GM18867 (cell line): ENCODE data around the gene ENTPD8.
"Not testable (repeated sequence)": the region's sequence is repeated elsewhere in the genome, so short reads cannot be mapped to it uniquely, and the experiment has no call there.

Source experiments
- ATAC-seq: cut with Tn5 transposase; IDR thresholded peaks from one replicate; pipeline ENCODE4 v1.9.1; 2021; ENCODE audit warnings: mild to moderate bottlenecking, moderate library complexity; ENCODE audit not compliant: unreplicated experiment

The ENTPD8 gene

GRCh38 chr9:137416006-137416562 is 25.1 kb downstream of the ENTPD8 start:
- ATAC-seq = no peak

- ATAC-seq = no peak
These were observed 25.7 kb downstream of the ENTPD8 start for GRCh38 chr9:137415451-137415850.

DNA sequence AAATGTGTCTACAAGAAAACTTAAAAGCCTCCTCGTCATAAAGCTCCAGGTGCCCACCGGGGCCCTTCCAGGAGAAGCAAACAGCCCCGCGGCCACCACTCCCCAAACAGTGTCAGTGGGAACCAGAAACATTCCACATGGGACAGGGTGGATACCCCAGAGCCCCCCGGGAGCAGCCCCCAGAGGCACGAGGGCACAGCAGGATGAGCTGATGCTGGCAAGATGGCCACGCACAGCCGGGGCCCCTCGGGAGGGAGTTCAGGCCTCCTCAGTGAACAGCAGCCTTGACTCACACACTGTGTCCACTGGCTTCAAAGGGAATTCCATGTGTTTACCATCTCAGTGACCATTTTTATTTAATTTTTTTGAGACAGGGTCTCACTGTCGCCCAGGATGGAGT is 28.7 kb downstream of the ENTPD8 start:
- ATAC-seq = no peak

- ATAC-seq = no peak
These were observed 29.3 kb downstream of the ENTPD8 start for GRCh38 chr9:137411645-137412380.

DNA sequence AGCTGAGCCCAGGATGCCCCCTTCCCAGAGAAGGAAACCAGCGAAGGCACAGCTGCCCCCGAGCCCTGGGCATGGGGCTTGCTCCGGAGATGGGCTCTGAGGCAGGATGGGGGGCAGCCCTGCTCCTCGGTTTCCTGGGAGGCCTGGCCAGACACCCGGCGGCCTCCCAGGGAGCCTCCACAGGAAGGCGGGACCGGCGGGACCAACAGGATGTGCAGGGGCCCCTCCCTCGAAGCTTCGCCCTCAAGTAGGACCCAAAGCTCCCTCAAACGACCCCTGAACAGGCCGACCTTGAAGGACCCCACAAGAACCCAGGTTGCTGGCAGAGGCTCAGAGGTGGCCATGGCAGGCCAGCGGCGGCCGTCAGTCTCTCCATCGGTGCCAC is 29.9 kb downstream of the ENTPD8 start:
- no peak for ATAC-seq

GRCh38 chr9:137410891-137411249 is 30.3 kb downstream of the ENTPD8 start:
- ATAC-seq = no peak

GRCh38 chr9:137410236-137410890 is 30.8 kb downstream of the ENTPD8 start:
- ATAC-seq = not testable (repeated sequence)

DNA sequence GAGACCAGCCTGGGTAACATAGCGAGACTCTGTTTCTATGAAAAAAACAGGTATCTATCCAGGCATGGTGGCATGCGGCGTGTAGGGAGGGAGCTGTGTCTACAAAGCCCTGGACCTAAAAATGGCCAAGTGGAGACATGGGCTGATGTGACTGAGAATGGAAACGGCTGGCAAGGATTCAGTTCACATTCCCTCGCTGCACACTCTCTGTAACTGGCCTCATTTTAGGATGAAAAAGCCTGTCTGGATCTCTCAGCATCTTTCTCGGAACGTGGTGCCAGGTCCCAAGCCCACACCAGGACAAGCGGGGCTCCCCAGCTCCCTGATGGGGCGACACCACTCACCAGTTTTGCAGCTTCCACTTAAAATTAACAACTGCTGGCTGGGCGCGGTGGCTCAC is 31.6 kb downstream of the ENTPD8 start:
- no peak for ATAC-seq

DNA sequence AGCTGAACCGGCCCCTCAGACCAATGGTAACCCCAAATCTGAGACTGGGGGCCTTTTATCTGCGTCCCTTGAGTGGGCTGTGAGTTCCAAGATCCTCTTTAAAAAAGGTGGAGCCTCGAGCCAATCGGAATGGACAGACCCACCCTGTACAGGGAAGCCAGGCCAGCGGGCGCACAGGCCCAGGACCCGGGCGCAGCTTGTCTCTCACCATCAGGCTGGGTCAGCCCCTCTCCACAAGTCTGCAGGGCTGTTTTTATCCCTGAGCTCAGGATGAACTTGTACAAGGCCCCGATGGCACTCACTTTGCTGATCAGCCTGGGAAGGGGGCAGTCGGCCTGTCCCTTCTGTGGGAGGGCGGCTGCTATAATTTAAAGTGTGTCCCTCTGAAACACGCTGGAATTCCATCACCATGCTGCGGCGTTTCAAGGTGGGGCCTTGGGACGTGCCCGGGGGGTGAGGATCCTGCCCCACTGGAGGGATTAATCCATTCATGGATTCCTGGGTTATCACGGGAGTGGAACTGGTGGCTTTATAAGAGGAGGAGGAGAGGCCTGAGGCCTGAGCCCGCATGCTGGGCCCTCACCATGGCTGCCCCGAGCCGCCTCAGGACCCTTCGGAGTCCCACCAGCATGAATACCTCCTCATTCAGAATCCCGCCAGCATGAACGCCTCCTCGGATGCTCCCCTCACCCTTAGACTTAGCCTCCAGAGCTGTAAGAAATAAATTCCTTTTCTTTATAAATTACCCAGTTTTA is 32.3 kb downstream of the ENTPD8 start:
- no peak for ATAC-seq

DNA sequence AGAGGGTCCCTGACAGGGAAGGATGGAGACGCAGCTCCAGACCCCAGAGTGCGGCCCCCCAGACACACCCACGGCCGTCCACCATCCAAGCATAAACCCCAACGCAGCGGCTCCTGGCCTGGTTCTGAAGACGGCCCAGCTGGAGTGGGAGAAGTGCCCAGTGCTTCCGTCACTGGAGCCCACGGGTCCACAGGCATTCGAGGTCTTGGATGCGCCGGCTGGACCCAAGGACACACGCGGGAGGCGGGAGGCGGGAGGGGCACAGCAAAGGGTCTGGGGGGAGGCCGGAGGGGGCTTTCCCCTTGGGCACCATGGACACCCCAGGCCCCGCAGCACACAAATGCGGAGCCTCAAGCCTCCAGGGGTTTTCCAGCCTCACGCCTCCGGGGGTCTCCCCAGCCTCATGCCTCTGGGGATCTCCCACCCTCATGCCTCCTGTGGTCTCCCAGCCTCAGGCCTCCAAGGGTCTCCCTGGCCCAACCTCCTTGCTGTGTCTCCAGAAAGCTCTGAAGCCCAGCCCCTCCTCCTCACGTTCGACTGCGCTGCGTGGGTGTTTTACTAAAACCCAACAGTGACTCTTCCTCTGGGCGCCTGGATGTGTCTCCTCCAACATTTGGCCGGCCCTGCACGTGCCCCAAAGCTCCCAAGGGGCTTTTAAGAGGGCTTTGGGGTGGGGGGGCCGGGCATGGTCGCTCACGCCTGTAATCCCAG is 33.4 kb downstream of the ENTPD8 start:
- no peak for ATAC-seq

DNA sequence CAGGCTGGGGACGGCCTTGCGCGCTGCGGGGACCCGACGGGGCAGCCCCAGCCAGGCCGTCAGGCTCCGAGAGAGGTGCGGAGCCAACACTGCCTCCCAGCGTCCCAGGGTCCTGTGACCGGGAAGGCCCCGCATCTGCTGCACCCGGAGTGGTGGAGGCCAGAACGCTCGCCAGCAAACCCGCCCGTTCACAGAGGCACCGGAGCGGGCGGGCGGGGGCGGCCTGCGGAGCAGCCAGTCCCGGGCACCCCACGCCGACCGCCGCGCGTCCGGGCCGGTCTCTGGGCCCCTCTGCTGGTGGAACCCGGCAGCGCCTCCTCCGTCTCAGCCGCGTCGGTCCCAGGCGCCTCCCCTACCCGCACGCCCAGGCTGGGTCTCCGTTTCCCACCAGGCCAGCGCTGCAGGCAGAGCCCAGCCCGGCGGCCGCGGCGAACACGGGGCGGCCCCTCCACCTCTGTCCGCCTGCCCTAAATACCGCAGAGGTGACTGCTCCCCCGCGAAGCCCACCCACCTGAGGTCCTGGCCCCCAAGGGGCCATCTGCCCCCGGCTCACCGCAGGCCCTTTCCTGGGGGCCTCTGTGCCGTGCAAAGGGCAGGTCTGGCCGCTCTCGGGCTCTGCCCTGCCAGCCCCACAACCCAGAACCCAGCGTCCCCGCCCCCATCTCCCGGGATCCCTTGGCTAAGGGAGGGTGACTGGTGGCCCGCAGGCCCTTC is 34.1 kb downstream of the ENTPD8 start:
- no peak for ATAC-seq

DNA sequence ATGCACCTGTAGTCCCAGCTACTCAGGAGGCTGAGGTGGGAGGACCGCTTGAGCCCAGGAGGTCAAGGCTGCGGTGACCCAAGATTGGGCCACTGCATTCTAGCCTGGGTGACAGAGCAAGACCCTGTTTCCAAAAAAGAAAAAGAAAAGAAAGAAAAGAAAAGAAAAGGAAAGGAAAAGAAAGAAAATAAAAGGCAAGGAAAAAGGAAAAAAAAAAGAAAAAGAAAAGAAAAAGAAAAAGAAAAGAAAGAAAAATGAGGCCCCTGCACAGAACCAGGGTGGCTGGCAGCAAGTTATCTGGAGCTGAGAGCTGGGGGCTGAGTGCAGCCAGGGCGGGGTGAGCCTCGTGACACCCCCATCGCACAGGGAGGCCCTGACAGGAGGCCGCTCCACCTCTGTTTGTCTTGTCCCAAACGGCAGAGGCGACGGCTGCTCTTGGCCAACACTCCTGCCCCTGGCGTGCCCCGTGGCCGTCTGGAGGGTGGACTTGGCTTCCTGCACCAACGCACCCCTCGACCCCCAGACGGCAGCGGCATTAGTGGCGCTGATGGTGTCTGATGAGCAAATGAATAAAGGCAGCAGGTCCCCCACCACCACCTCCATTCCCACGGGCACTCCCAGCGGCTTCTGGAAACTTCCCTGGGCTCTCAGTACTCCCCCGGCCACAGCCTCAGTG is 34.9 kb downstream of the ENTPD8 start:
- no peak for ATAC-seq

- ATAC-seq = no peak
These were observed 35.5 kb downstream of the ENTPD8 start for GRCh38 chr9:137405677-137406081.

- no peak for ATAC-seq
These were observed 36.1 kb downstream of the ENTPD8 start for GRCh38 chr9:137404961-137405567.

DNA sequence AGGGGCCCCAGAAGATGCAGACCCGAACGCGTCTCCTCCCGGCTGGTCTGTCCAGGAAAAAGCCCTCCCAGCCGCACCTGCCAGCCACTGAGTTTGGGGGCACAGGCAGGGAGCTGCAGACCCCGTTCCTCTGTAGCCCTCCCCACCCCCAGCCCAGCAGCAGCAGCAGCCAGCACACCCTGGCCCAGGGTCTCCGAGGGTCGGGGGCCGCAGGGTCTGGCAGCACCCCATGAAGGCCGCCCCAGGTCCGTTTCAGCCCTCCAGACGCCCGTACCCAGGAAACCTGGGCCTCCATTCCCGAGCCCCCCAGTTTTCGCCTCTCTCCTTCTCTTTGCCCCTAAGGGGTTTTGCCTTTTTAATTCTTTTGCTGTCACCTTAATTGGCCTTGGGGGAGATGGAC is 37.9 kb downstream of the ENTPD8 start:
- ATAC-seq = no peak

- ATAC-seq = no peak
These were observed 38.4 kb downstream of the ENTPD8 start for GRCh38 chr9:137402746-137403145.

GRCh38 chr9:137398561-137399468 is 42.3 kb downstream of the ENTPD8 start:
- ATAC-seq = no peak

GRCh38 chr9:137397675-137398423 is 43.3 kb downstream of the ENTPD8 start:
- no peak for ATAC-seq
